GM13976 (cell line): Measurements from ENCODE around the gene INSR.

Source experiments
- DNase-seq: peaks from one replicate; pipeline ENCODE4 v3.0.0; 2012; ENCODE audit warnings: low spot score
- CTCF ChIP-seq: IDR thresholded peaks from 2 replicates; pipeline ENCODE4 v1.5.1; 2012; ENCODE audit warnings: borderline replicate concordance, mild to moderate bottlenecking; ENCODE audit not compliant: insufficient read depth; ENCODE audit errors: extremely low read depth, missing control alignments, control extremely low read depth
- in situ Hi-C: fragments of 300-500 bp; cut with MboI; formaldehyde crosslinking; loops from one replicate; pipeline ENCODE4 v1.12.0; 2022; ENCODE audit warnings: low sequenced_read_pairs, mixed read lengths, inconsistent platforms; ENCODE audit not compliant: unreplicated experiment

The INSR gene

GRCh38 chr19:7145494-7145893 lies 148.7 kb downstream of the INSR start:
- in situ Hi-C loops, result loop anchor here (25.0 kb wide), 1 partner anchor 192 kb away; the partner anchor contains the start of gene ARHGEF18
- no peak for DNase-seq
- no peak for TF ChIP-seq CTCF

GRCh38 chr19:7142771-7143170 lies 151.4 kb downstream of the INSR start:
- DNase-seq, result no peak
- in situ Hi-C loops, result loop anchor here (25.0 kb wide), 1 partner anchor 195 kb away; the partner anchor contains the start of gene ARHGEF18
- no peak for TF ChIP-seq CTCF

GRCh38 chr19:7140137-7140536 lies 154.1 kb downstream of the INSR start:
- TF ChIP-seq CTCF, result no peak
- DNase-seq, result no peak
- in situ Hi-C loops, result loop anchor here (25.0 kb wide), 1 partner anchor 197 kb away; the partner anchor contains the start of gene ARHGEF18

GRCh38 chr19:7139095-7139494 lies 155.1 kb downstream of the INSR start:
- no peak for TF ChIP-seq CTCF
- in situ Hi-C loops, result loop anchor here (25.0 kb wide), 1 partner anchor 198 kb away; the partner anchor contains the start of gene ARHGEF18
- no peak for DNase-seq

GRCh38 chr19:7138402-7138801 lies 155.8 kb downstream of the INSR start:
- TF ChIP-seq CTCF, result no peak
- no peak for DNase-seq
- in situ Hi-C loops, result loop anchor here (25.0 kb wide), 1 partner anchor 199 kb away; the partner anchor contains the start of gene ARHGEF18

GRCh38 chr19:7137120-7137519 lies 157.1 kb downstream of the INSR start:
- no peak for DNase-seq
- no peak for TF ChIP-seq CTCF
- in situ Hi-C loops, result loop anchor here (25.0 kb wide), 1 partner anchor 200 kb away; the partner anchor contains the start of gene ARHGEF18
